Measurements from ENCODE around the gene AAMP. TPM values are rescaled to one million over a fixed set of nuclear protein-coding genes. Genes with fewer than 3 reads are reported as not detected.

Gene AAMP
- polyA plus RNA-seq, 5 donors = 92.3 to 121 (median 112) TPM

- no peak for DNase-seq
Observed at GRCh38 chr2:218228366-218229090, 41.4 kb downstream of the AAMP start.

- DNase-seq = no peak
Observed at GRCh38 chr2:218226903-218227302, 43.0 kb downstream of the AAMP start.

- no peak for DNase-seq
Observed at GRCh38 chr2:218224186-218224585, 45.8 kb downstream of the AAMP start.

- DNase-seq = no peak
Observed at GRCh38 chr2:218223046-218223445, 46.9 kb downstream of the AAMP start.

- no peak for DNase-seq
Observed at GRCh38 chr2:218221000-218221399, 48.9 kb downstream of the AAMP start.

GRCh38 chr2:218219934-218220333 lies 50.0 kb downstream of the AAMP start:
- DNase-seq = no peak

- DNase-seq = no peak
Observed at GRCh38 chr2:218218268-218219185, 51.4 kb downstream of the AAMP start.

GRCh38 chr2:218217360-218218267 lies 52.3 kb downstream of the AAMP start:
- DNase-seq = no peak

GRCh38 chr2:218216674-218217359 lies 53.1 kb downstream of the AAMP start, which contains the start of gene ARPC2:
ARPC2 (plus strand) TSS chr2:218217189; CDS start chr2:218217471, 282 bp downstream.
- peak; percentile 97 for DNase-seq

- no peak for DNase-seq
Observed at GRCh38 chr2:218216336-218216673, 53.6 kb downstream of the AAMP start.

Other genes with a start within 250 kb of the AAMP start
- under 1 TPM; 0.29 to 0.79 (median 0.34) TPM for gene RUFY4, start 200.9 kb downstream of the AAMP start, polyA plus RNA-seq (ENCODE audit: insufficient read depth in 1 of 5, insufficient read length in 5 of 5, low replicate concordance in 1 of 5)
- gene CXCR2, start 144.1 kb downstream of the AAMP start, polyA plus RNA-seq (ENCODE audit: insufficient read depth in 1 of 5, insufficient read length in 5 of 5, low replicate concordance in 1 of 5) = under 1 TPM; 0.23 to 0.42 (median 0.34) TPM
- gene CXCR1, start 103.2 kb downstream of the AAMP start, polyA plus RNA-seq (ENCODE audit: insufficient read depth in 1 of 5, insufficient read length in 5 of 5, low replicate concordance in 1 of 5) = under 1 TPM in 3 of 5 donors, not detected in 2; 0.04 to 0.13 (median 0.08) TPM
- 100 to 1,000 TPM; 237 to 268 (median 252) TPM for gene ARPC2, start 52.9 kb downstream of the AAMP start, polyA plus RNA-seq (ENCODE audit: insufficient read depth in 1 of 5, insufficient read length in 5 of 5, low replicate concordance in 1 of 5)
- gene GPBAR1, start 9.1 kb downstream of the AAMP start, polyA plus RNA-seq (ENCODE audit: insufficient read depth in 1 of 5, insufficient read length in 5 of 5, low replicate concordance in 1 of 5) = 1 to 10 TPM; 1.1 to 1.9 (median 1.3) TPM
- 10 to 100 TPM; 50.1 to 70.8 (median 67.6) TPM for gene PNKD, start 382 bp upstream of the AAMP start, polyA plus RNA-seq (ENCODE audit: insufficient read depth in 1 of 5, insufficient read length in 5 of 5, low replicate concordance in 1 of 5)
- 10 to 100 TPM; 65.6 to 79.6 (median 73.4) TPM for gene TMBIM1, start 22.4 kb upstream of the AAMP start, polyA plus RNA-seq (ENCODE audit: insufficient read depth in 1 of 5, insufficient read length in 5 of 5, low replicate concordance in 1 of 5)
- gene CATIP, start 86.7 kb upstream of the AAMP start, polyA plus RNA-seq (ENCODE audit: insufficient read depth in 1 of 5, insufficient read length in 5 of 5, low replicate concordance in 1 of 5) = 1 to 10 TPM in 4 of 5 donors, under 1 TPM in 1; 0.65 to 4.0 (median 2.2) TPM
- 1 to 10 TPM in 3 of 5 donors, under 1 TPM in 2; 0.62 to 1.6 (median 1.0) TPM for gene SLC11A1, start 112.1 kb upstream of the AAMP start, polyA plus RNA-seq (ENCODE audit: insufficient read depth in 1 of 5, insufficient read length in 5 of 5, low replicate concordance in 1 of 5)
- 100 to 1,000 TPM; 120 to 176 (median 133) TPM for gene CTDSP1, start 129.7 kb upstream of the AAMP start, polyA plus RNA-seq (ENCODE audit: insufficient read depth in 1 of 5, insufficient read length in 5 of 5, low replicate concordance in 1 of 5)
- gene VIL1, start 149.0 kb upstream of the AAMP start, polyA plus RNA-seq (ENCODE audit: insufficient read depth in 1 of 5, insufficient read length in 5 of 5, low replicate concordance in 1 of 5) = 1 to 10 TPM in 4 of 5 donors, under 1 TPM in 1; 0.86 to 2.1 (median 1.4) TPM